HG03039 (cell line): ENCODE measurements around the gene FAM83G.
"Not testable (repeated sequence)": the region's sequence is repeated elsewhere in the genome, so short reads cannot be mapped to it uniquely, and the experiment has no call there.

Experiments
- ATAC-seq: cut with Tn5 transposase; IDR thresholded peaks from one replicate; pipeline ENCODE4 v1.9.1; 2021; ENCODE audit warnings: mild to moderate bottlenecking, moderate library complexity; ENCODE audit not compliant: unreplicated experiment

FAM83G gene

GRCh38 chr17:19024101-19025078 is 19.8 kb upstream of the FAM83G start:
- ATAC-seq: no peak

- ATAC-seq: no peak
Measured at GRCh38 chr17:19023209-19023999, 18.8 kb upstream of the FAM83G start.

- ATAC-seq: no peak
Measured at GRCh38 chr17:19022747-19023146, 18.2 kb upstream of the FAM83G start.

- ATAC-seq: no peak
Measured at GRCh38 chr17:19022128-19022527, 17.6 kb upstream of the FAM83G start.

GRCh38 chr17:19021622-19022083 is 17.1 kb upstream of the FAM83G start:
- ATAC-seq: no peak

GRCh38 chr17:19021011-19021621 is 16.6 kb upstream of the FAM83G start:
- not testable (repeated sequence) for ATAC-seq

- no peak for ATAC-seq
Measured at GRCh38 chr17:19020016-19020415, 15.5 kb upstream of the FAM83G start.

GRCh38 chr17:19019041-19019941 is 14.7 kb upstream of the FAM83G start:
- ATAC-seq: no peak

GRCh38 chr17:19018600-19018950 is 14.0 kb upstream of the FAM83G start:
- no peak for ATAC-seq

- no peak for ATAC-seq
Measured at GRCh38 chr17:19017804-19018599, 13.4 kb upstream of the FAM83G start.

- ATAC-seq: no peak
Measured at GRCh38 chr17:19017401-19017800, 12.8 kb upstream of the FAM83G start.

GRCh38 chr17:19016881-19017280 is 12.3 kb upstream of the FAM83G start:
- no peak for ATAC-seq

- no peak for ATAC-seq
Measured at GRCh38 chr17:19016297-19016696, 11.7 kb upstream of the FAM83G start.

GRCh38 chr17:19015428-19015827 is 10.9 kb upstream of the FAM83G start:
- ATAC-seq: no peak

- no peak for ATAC-seq
Measured at GRCh38 chr17:19014628-19015215, 10.2 kb upstream of the FAM83G start.

- no peak for ATAC-seq
Measured at GRCh38 chr17:19013806-19014627, 9.5 kb upstream of the FAM83G start.

GRCh38 chr17:19013226-19013625 is 8.7 kb upstream of the FAM83G start:
- no peak for ATAC-seq
